Ovary (tissue), 9 donors: ENCODE data around the gene GAS6. TPM values are rescaled to one million over a fixed set of nuclear protein-coding genes. Genes with fewer than 3 reads are reported as not detected.
A peak's percentile ranks its signal among the peaks of the same experiment; 100 is the strongest.
"Not testable (repeated sequence)": the region's sequence is repeated elsewhere in the genome, so short reads cannot be mapped to it uniquely, and the experiment has no call there.

ENCODE experiments used
- DNase-seq, 5 donors: peaks; one replicate each; pipeline ENCODE4 v3.0.0-alpha.2; 2019 to 2020
- H3K27ac ChIP-seq, 2 donors: fragments of 200-600 bp; one replicate each; pipeline versions ENCODE4 v1.5.1 to v1.8.0; 2019 to 2022
- H3K27me3 ChIP-seq: fragments of 200-600 bp; one replicate; pipeline ENCODE4 v1.8.0; 2022
- H3K36me3 ChIP-seq: fragments of 200-600 bp; sonication (generic); one replicate; pipeline ENCODE4 v1.5.1; 2019
- H3K4me1 ChIP-seq: one replicate; pipeline ENCODE4 v1.8.1; 2013; ENCODE audit warnings: mild to moderate bottlenecking, moderate library complexity; ENCODE audit not compliant: insufficient read depth
- H3K4me3 ChIP-seq: fragments of 200-600 bp; sonication (generic); one replicate; pipeline ENCODE4 v1.5.1; 2017
- H3K9me3 ChIP-seq, 2 donors: fragments of 200-600 bp in 1 of 2; sonication (generic) in 1 of 2; one replicate each; pipeline versions ENCODE4 v1.5.1 to v1.8.1; 2013 to 2019; ENCODE audit warnings: mild to moderate bottlenecking in 1 of 2, moderate library complexity in 1 of 2
- EP300 ChIP-seq: sonication (generic); formaldehyde crosslinking; IDR thresholded peaks from one replicate; pipeline ENCODE4 v1.6.1; 2017; ENCODE audit warnings: antibody characterized with exemption
- POLR2A ChIP-seq: fragments of 450-650 bp; IDR thresholded peaks from one replicate; pipeline ENCODE4 v1.6.1; 2017; ENCODE audit warnings: antibody characterized with exemption, mild to moderate bottlenecking, moderate library complexity
- WGBS, 3 donors: extraction: QIAGEN DNeasy Blood & Tissue Kit in 1 of 3; methylation state at CpG; one replicate each; pipeline versions ENCODE4 v1.1.5 to v1.1.7; 2013 to 2017; 5-methylcytosine and 5-hydroxymethylcytosine counted together
- intact Hi-C, 4 donors: fragments of 100-400 bp; cut with DNase I; formaldehyde crosslinking; loops; one replicate each; pipeline versions ENCODE4 v1.11.0 to v1.15.1; 2022 to 2023
- polyA plus RNA-seq, 2 donors: library from polyadenylated mRNA; stranded (reverse); fragments of 200-250 nt in 1 of 2; fragments of 350-450 nt in 1 of 2; fragmentation: Illumina TruSeq in 1 of 2; extraction: RNeasy Lipid Tissue Mini Kit (QIAGEN cat#74804) in 1 of 2; gene quantifications; one replicate each; pipeline ENCODE4 v1.2.3, GENCODE V29; 2013 to 2014
- total RNA-seq, 7 donors: library from RNA; depleted of rRNA in 2 of 7; stranded (reverse); fragments of >200 nt in 2 of 7; fragmentation: NEBNext Ultra II Directional in 3 of 7; extraction: Animal tissue kit (Norgen Biotek cat#: 25700) in 3 of 7; gene quantifications; one replicate each; pipeline versions ENCODE4 v1.1.0 to v1.2.4, GENCODE V29; 2016 to 2023
- TF ChIP-seq, protein P1 (sequence below), 3 donors: fragments of 450-650 bp in 2 of 3; fragments of 200-600 bp in 1 of 3; IDR thresholded peaks; one replicate each; pipeline versions ENCODE4 v1.5.1 to v1.8.0; 2016 to 2022; ENCODE audit warnings: antibody characterized with exemption in 3 of 3, mild to moderate bottlenecking in 1 of 3
- donor health status: DM: no; HTN: no; CAD: no; lungs with moderate emphysema.
- donor health status: DM: no; HTN: no; CAD: no.
- donor health status: Bipolar disorder and iron deficiency.
- donor health status: DM: yes; HTN: yes; CAD: no.
- donor health status: DM: no; HTN: no; CAD: no.
- donor health status: DM: yes; HTN: yes; CAD: no.

Gene GAS6
- total and polyA plus RNA-seq, 9 donors: 44.9 to 336 (median 143) TPM

DNA sequence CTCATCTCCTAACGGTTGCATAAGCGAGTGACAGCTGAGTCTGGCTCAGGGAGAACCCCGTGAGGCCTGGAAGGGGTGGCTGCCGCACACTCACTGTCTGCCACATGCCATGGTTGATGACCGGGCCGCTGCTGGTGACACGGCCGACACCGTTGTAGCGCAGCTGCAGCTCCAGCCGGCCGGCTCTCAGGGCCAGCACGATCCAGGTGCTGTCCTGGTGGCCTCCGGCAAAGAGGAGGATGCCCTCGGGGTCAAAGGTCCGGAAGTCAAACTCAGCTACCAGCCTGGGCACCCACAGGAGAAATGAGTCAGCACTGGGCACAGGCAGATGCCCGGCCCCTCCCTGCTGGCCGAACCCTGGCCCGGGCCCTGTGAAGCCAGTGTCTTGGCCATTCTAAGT, 31.7 kb downstream of the GAS6 start:
- no peaks in the 10 kb centered on the region for H3K36me3 ChIP-seq
- no peak overlapping the region for H3K27ac ChIP-seq
- WGBS, 3 donors: 90 to 93% (median 93%) methylated on average over 17 to 19 of the region's 19 CpGs
- no peak for DNase-seq
- peaks cover 5% of the 10 kb centered on the region for H3K4me1 ChIP-seq
- TF ChIP-seq, protein P1, sequence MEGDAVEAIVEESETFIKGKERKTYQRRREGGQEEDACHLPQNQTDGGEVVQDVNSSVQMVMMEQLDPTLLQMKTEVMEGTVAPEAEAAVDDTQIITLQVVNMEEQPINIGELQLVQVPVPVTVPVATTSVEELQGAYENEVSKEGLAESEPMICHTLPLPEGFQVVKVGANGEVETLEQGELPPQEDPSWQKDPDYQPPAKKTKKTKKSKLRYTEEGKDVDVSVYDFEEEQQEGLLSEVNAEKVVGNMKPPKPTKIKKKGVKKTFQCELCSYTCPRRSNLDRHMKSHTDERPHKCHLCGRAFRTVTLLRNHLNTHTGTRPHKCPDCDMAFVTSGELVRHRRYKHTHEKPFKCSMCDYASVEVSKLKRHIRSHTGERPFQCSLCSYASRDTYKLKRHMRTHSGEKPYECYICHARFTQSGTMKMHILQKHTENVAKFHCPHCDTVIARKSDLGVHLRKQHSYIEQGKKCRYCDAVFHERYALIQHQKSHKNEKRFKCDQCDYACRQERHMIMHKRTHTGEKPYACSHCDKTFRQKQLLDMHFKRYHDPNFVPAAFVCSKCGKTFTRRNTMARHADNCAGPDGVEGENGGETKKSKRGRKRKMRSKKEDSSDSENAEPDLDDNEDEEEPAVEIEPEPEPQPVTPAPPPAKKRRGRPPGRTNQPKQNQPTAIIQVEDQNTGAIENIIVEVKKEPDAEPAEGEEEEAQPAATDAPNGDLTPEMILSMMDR (IDR thresholded peaks at IDR 0.05): no peak
- TF ChIP-seq POLR2A (no peak), EP300 (no peak)
- intact Hi-C loops: no loop called here
- H3K4me3 ChIP-seq: no peak overlapping the region
- no peaks in the 10 kb centered on the region for H3K27me3 ChIP-seq
- no peaks in the 10 kb centered on the region for H3K9me3 ChIP-seq

DNA sequence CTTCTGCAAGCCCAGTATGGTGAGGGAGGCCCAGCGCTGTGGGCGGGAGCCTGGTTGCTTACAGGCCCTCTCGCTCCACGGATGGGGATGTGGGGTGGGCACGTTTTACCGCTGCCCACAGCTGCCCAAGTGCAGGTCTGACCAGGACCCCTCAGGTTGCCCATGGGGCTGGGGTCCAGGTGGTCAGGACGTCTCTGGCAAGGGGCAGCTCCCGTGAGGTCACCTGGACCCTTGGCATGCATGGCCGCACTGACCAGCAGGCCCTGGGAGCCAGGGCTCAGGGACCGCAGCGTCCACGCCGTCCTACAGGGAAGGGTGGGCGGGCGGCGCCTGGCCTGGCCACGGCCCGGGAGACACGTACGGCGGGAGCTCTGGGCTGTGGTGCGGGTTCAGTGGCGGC, 32.8 kb downstream of the GAS6 start:
- Histone ChIP-seq H3K27me3 (no peaks in the 10 kb centered on the region), H3K27ac (no peak overlapping the region), H3K4me3 (no peak overlapping the region), H3K9me3 (no peaks in the 10 kb centered on the region), H3K4me1 (no peaks in the 10 kb centered on the region), H3K36me3 (no peaks in the 10 kb centered on the region)
- DNase-seq: peak in 1 of 5 donors; percentile 32
- WGBS, 3 donors: 90 to 94% (median 91%) methylated on average over 23 of the region's 23 CpGs
- TF ChIP-seq EP300 (no peak), POLR2A (no peak)
- TF ChIP-seq, protein P1 (IDR thresholded peaks at IDR 0.05): no peak
- intact Hi-C loops: no loop called here

DNA sequence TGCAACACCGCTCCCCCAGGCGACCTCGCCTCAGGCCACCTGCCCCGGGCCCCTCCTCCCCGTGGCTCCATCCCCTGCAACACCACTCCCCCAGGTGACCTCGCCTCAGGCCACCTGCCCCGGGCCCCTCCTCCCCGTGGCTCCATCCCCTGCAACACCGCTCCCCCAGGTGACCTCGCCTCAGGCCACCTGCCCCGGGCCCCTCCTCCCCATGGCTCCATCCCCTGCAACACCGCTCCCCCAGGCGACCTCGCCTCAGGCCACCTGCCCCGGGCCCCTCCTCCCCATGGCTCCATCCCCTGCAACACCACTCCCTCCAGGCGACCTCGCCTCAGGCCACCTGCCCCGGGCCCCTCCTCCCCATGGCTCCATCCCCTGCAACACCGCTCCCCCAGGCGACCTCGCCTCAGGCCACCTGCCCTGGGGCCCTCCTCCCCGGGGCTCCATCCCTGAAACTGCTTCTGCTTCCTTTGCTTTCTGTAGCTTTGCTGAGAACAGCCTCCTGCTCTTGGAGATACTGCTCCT, 33.4 kb downstream of the GAS6 start:
- H3K4me3 ChIP-seq, H3K36me3 ChIP-seq, H3K9me3 ChIP-seq, H3K4me1 ChIP-seq, intact Hi-C loops, H3K27ac ChIP-seq, DNase-seq, H3K27me3 ChIP-seq: not testable (repeated sequence)
- 88 to 91% (median 89%) methylated on average over 4 to 18 of the region's 22 CpGs for WGBS, 3 donors

DNA sequence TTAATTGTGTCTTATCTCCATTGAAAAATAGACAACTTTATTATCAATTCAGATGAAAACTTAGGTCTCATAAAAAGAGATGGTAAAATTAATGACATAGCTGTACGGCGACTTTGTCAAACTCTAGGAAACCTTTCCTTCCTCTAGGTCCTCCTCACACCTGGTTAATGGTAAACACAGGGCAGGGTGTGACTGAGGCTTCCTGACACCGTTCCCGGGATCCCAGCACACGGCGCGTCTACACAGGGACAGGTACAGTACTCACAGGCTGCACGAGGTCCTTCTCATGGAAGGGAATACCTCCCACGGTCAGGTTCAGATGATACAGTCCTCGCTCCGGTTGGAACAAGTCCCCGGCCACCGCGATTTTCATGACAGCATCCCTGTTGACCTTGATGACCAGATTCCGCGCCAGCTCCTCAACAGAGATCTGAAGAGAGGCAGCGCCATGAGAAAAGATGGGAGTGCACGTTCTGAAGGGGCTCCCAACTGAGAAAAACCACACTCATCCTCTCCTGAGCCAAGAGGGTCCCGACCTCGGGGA, 35.5 kb downstream of the GAS6 start:
- Histone ChIP-seq H3K4me1 (no peaks in the 10 kb centered on the region), H3K27me3 (no peaks in the 10 kb centered on the region), H3K4me3 (no peak overlapping the region), H3K9me3 (no peaks in the 10 kb centered on the region), H3K27ac (no peak overlapping the region), H3K36me3 (no peaks in the 10 kb centered on the region)
- DNase-seq: peak in 1 of 5 donors; percentile 19
- TF ChIP-seq EP300 (no peak), POLR2A (no peak)
- TF ChIP-seq, protein P1 (IDR thresholded peaks at IDR 0.05): no peak
- 91 to 96% (median 95%) methylated on average over 20 of the region's 20 CpGs for WGBS, 3 donors
- intact Hi-C loops: no loop called here

DNA sequence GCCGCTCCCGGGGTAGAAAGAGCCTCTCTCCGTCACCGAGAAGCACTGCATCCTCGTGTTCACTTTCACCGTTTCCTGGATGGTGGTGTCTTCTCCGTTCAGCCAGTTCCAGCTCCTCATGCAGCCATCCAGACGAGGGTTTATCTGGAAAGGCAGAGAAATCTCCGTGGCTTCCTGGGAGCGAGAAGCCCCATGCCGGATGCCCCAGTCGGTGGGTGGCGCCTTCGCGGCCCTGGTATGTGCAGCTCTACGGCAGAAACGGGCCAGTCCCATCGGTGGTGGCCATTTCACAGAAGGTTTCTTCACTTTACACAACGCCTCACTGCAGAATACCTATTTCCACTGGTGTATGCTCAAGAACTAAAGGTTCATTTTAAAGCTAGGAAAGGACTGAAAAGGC, 36.9 kb downstream of the GAS6 start:
- intact Hi-C loops: no loop called here
- TF ChIP-seq, protein P1 (IDR thresholded peaks at IDR 0.05): no peak
- TF ChIP-seq EP300 (no peak), POLR2A (no peak)
- no peaks in the 10 kb centered on the region for H3K9me3 ChIP-seq
- H3K27me3 ChIP-seq: no peaks in the 10 kb centered on the region
- H3K27ac ChIP-seq: no peak overlapping the region
- H3K4me3 ChIP-seq: no peak overlapping the region
- peak in 1 of 5 donors; percentile 15 for DNase-seq
- 92 to 93% (median 93%) methylated on average over 19 of the region's 19 CpGs for WGBS, 3 donors
- no peaks in the 10 kb centered on the region for H3K36me3 ChIP-seq
- peaks cover 2% of the 10 kb centered on the region for H3K4me1 ChIP-seq

DNA sequence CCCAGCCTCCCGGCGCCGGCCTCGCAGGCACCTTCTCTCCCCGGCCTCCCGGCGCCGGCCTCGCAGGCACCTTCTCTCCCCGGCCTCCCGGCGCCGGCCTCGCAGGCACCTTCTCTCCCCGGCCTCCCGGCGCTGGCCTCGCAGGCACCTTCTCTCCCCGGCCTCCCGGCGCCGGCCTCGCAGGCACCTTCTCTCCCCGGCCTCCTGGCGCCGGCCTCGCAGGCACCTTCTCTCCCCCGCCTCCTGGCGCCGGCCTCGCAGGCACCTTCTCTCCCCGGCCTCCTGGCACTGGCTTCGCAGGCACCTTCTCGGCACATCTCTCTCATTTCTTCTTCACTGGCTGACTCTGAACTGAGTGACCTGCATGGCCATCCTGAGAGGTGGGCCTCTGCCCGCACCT, 37.4 kb downstream of the GAS6 start:
- H3K36me3 ChIP-seq, DNase-seq, H3K4me3 ChIP-seq, intact Hi-C loops, H3K4me1 ChIP-seq, H3K27ac ChIP-seq, H3K9me3 ChIP-seq, H3K27me3 ChIP-seq: not testable (repeated sequence)
- 80 to 90% (median 89%) methylated on average over 17 to 35 of the region's 35 CpGs for WGBS, 3 donors
